Tibial artery (tissue), 4 donors: ENCODE results near the gene MINDY4.
A peak's percentile ranks its signal among the peaks of the same experiment; 100 is the strongest.

Source experiments
- DNase-seq, 2 donors: peaks; one replicate each; pipeline ENCODE4 v3.0.0-alpha.2; 2019
- H3K27ac ChIP-seq, 2 donors: fragments of 200-600 bp; sonication (generic) in 1 of 2; 1 replicate in 1 of 2; 2 replicates in 1 of 2; pipeline ENCODE4 v1.5.1; 2018 to 2019; ENCODE audit warnings: mild to moderate bottlenecking in 1 of 2
- H3K27me3 ChIP-seq, 2 donors: fragments of 200-600 bp; sonication (generic) in 1 of 2; one replicate each; pipeline versions ENCODE4 v1.5.1 to v1.6.0; 2016 to 2019
- H3K36me3 ChIP-seq, 3 donors: fragments of 200-600 bp; sonication (generic) in 2 of 3; one replicate each; pipeline ENCODE4 v1.5.1; 2016 to 2019; ENCODE audit warnings: mild to moderate bottlenecking in 2 of 3
- H3K4me1 ChIP-seq, 4 donors: fragments of 200-600 bp; sonication (generic) in 2 of 4; 1 replicate in 3 of 4; 2 replicates in 1 of 4; pipeline ENCODE4 v1.5.1; 2016 to 2019
- H3K4me3 ChIP-seq, 2 donors: fragments of 200-600 bp; sonication (generic) in 1 of 2; 1 replicate in 1 of 2; 2 replicates in 1 of 2; pipeline ENCODE4 v1.5.1; 2018 to 2019; ENCODE audit warnings: mild to moderate bottlenecking in 2 of 2
- H3K9me3 ChIP-seq, 3 donors: fragments of 200-600 bp; sonication (generic) in 1 of 3; one replicate each; pipeline ENCODE4 v1.5.1; 2016 to 2019
- intact Hi-C: fragments of 100-400 bp; cut with DNase I; formaldehyde crosslinking; loops from one replicate; pipeline ENCODE4 v1.15.0; 2023; ENCODE audit warnings: low total_unique reads
- TF ChIP-seq, protein P1 (sequence below), 2 experiments: fragments of 200-600 bp in 1 of 2; fragments of 450-650 bp in 1 of 2; IDR thresholded peaks; one replicate each; pipeline ENCODE4 v1.5.1; 2017 to 2019; ENCODE audit warnings: antibody characterized with exemption in 2 of 2, mild to moderate bottlenecking in 1 of 2, moderate library complexity in 1 of 2

MINDY4 gene

DNA sequence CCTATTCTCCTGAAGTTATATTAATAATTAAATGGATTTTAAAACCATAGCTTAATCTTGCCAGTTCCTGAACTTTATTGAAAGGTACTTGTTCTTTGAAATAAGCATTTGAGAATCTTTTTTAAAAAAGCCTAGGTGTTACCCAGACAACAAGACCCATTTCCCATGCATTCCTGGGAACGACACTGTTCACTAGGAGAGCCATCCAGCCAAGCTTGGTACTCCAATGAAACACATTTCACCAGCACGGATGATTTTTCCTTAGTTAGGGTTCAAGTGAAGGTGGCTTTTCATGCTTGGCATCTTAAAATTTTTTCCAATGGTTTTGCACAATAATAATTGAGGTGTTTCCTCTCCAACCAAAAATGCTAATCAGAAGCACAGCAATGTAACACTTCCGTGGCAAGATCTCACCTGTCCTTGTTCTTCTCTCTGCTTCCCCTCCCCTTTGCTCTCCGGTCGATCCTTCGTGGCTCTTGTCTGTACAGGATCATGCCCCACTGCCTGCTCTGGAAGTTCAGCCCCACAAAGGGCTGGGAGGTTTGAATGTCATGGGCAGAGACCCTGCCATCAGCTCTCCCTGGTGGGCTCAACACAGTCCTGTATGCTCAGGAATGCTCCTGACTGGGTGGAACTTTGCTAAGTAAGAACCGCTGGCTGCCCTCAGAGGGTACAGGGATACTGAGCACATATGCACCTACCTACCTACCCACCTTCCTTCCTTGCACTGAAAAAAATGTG is 70.8 kb downstream of the MINDY4 start:
- Histone ChIP-seq H3K36me3 (peaks cover 0 to 41% (median 0%) of the 10 kb centered on the region in 3 donors), H3K9me3 (no peaks in the 10 kb centered on the region), H3K4me3 (no peak overlapping the region), H3K27me3 (no peaks in the 10 kb centered on the region), H3K27ac (peak overlapping the region in 1 of 2 donors; percentile 93), H3K4me1 (peaks cover 13 to 49% (median 42%) of the 10 kb centered on the region in 4 donors)
- TF ChIP-seq, protein P1, sequence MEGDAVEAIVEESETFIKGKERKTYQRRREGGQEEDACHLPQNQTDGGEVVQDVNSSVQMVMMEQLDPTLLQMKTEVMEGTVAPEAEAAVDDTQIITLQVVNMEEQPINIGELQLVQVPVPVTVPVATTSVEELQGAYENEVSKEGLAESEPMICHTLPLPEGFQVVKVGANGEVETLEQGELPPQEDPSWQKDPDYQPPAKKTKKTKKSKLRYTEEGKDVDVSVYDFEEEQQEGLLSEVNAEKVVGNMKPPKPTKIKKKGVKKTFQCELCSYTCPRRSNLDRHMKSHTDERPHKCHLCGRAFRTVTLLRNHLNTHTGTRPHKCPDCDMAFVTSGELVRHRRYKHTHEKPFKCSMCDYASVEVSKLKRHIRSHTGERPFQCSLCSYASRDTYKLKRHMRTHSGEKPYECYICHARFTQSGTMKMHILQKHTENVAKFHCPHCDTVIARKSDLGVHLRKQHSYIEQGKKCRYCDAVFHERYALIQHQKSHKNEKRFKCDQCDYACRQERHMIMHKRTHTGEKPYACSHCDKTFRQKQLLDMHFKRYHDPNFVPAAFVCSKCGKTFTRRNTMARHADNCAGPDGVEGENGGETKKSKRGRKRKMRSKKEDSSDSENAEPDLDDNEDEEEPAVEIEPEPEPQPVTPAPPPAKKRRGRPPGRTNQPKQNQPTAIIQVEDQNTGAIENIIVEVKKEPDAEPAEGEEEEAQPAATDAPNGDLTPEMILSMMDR (IDR thresholded peaks at IDR 0.05): no peak
- intact Hi-C loops: no loop called here
- DNase-seq: peak in 1 of 2 donors; percentile 47

DNA sequence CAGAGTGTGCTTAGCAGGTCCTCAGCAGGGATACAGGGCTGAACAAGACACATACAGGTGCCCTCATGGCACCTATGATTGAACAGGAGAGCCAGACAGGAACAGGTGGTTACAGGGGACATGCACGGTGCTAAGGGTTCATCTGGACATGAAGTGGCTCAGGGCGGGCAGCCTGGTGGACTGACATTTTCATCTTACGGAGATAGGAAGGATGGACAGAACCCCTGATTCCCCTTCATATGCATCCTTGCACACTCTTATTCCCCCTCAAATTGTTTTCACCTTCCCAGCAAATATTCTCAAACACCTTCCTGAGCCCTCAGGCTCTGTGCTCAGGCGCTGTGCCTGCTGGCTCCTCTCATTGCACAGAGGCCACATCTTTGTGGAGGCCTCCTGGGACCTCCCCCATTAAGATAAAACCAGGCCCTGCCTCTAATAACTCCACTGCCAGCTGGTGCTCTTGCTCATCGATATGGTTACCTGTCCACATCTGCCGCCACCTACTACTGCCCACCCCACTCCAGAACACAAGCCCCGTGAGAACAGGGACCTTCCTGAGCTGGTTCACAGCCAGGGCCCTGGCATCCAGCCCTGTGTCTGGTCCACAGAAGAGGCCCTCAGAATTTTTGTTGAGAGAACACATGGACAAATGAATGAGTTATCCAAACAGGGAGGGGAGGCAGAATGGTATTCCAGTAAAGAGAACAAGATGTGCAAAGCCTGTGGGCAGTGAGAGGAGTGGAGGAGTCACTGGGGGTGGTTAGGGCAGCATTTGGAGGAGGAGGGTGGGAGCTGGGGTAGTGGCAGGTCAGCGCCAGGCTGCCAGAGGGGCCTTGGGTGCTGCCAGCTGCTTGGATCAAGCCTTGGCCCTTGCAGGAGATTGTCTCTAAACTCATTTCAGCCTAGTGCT is 71.6 kb downstream of the MINDY4 start:
- Histone ChIP-seq H3K4me3 (no peak overlapping the region), H3K27ac (peak overlapping the region; percentile 83 to 93), H3K36me3 (peaks cover 0 to 33% (median 0%) of the 10 kb centered on the region in 3 donors), H3K9me3 (no peaks in the 10 kb centered on the region), H3K27me3 (no peaks in the 10 kb centered on the region), H3K4me1 (peaks cover 13 to 53% (median 42%) of the 10 kb centered on the region in 4 donors)
- intact Hi-C loops: no loop called here
- TF ChIP-seq, protein P1 (IDR thresholded peaks at IDR 0.05): no peak
- DNase-seq: peak in 1 of 2 donors; percentile 68

DNA sequence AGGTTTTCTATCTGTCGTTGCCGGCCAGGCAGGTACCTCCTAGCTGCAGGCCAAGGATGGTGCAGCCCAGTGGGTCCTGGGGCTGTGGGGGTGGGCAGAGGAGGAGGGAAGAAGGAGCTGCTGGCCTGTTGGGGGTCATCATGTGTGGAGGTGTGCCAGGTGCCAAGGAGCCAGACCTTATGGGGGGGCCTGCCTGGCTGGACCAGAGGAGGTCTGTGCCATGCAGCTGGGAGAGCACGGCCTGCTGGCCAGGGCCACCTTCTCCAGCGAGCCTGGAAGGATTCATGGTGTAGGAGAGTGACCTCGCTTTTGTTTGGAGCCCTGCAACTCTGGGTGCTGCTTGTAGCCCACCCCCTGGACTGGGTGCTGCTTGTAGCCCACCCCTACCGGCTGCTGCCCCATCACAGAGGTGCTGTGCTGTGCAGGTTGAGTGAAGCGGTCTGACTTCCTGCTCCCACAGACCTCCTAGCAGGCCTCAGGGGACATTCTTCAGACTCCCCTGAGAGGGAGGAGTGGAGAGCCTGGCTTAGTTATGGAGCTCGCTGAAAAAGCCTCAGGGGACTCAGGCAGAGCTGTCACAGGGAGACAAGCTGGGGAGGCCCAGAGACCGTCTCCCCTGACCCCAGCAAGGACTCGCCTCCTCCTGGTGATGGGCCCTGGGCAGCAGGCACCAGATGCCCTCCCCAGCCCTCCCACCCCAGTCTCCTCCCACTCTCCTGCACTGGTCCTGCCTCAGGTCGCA is 72.7 kb downstream of the MINDY4 start:
- Histone ChIP-seq H3K36me3 (peaks cover 0 to 23% (median 0%) of the 10 kb centered on the region in 3 donors), H3K27me3 (no peaks in the 10 kb centered on the region), H3K4me1 (peaks cover 13 to 62% (median 44%) of the 10 kb centered on the region in 4 donors), H3K9me3 (no peaks in the 10 kb centered on the region), H3K4me3 (no peak overlapping the region), H3K27ac (peak overlapping the region; percentile 83 to 93)
- TF ChIP-seq, protein P1 (IDR thresholded peaks at IDR 0.05): peak in 1 of 2 experiments; percentile 7
- intact Hi-C loops: no loop called here
- peak in 1 of 2 donors; percentile 64 for DNase-seq

DNA sequence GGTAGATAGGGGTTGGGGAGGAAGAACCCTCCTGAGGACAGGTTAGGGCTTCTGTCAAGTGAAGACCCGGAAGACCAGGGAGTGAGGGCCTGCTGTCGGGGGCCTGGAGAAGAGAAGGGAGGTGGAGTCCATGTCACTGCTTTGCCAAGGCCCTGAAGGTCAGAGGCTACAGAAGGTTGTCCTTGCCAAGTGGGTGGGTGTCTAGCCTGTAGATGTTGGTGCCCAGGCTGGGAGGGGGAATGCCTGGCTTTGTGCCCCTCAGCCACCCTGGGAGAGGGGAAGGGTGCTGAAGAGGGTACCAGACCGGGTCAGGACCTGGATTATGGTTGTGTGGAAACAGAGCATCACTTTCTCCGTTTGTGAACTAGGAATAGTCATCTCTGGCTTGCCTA is 73.3 kb downstream of the MINDY4 start:
- DNase-seq: no peak
- Histone ChIP-seq H3K36me3 (peaks cover 0 to 17% (median 0%) of the 10 kb centered on the region in 3 donors), H3K27me3 (no peaks in the 10 kb centered on the region), H3K9me3 (no peaks in the 10 kb centered on the region), H3K27ac (peak overlapping the region; percentile 83 to 93), H3K4me1 (peaks cover 13 to 68% (median 47%) of the 10 kb centered on the region in 4 donors), H3K4me3 (no peak overlapping the region)
- intact Hi-C loops: no loop called here
- TF ChIP-seq, protein P1 (IDR thresholded peaks at IDR 0.05): no peak

DNA sequence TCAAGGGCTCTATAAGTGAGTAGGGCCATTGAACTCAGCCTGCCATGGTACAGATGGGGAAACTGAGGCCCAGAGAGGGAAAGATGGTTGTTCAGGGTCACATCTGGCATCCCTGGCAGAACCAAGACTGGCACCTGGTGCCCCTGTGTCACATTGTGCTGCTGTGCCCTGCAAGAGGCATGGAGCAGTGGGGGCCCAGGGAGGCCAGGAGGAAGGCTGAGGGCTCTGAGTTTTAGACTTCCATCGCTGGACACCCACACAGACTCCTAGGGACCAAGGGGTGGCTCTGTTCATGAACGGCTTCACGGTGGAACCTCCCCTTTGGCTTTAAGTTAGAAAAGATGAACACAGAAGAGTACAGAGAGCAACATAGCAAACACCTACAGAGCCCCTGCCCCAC is 73.7 kb downstream of the MINDY4 start:
- Histone ChIP-seq H3K4me3 (no peak overlapping the region), H3K4me1 (peaks cover 13 to 72% (median 51%) of the 10 kb centered on the region in 4 donors), H3K27ac (peak overlapping the region; percentile 83 to 93), H3K36me3 (peaks cover 0 to 13% (median 0%) of the 10 kb centered on the region in 3 donors), H3K9me3 (no peaks in the 10 kb centered on the region), H3K27me3 (no peaks in the 10 kb centered on the region)
- peak in 1 of 2 donors; percentile 48 for DNase-seq
- TF ChIP-seq, protein P1 (IDR thresholded peaks at IDR 0.05): no peak
- intact Hi-C loops: no loop called here
